Measurements from ENCODE around the gene CXXC1. TPM values are rescaled to one million over a fixed set of nuclear protein-coding genes. Genes with fewer than 3 reads are reported as not detected.

CXXC1 gene
- polyA plus RNA-seq, 3 donors, result 30.9 to 227 (median 33.4) TPM

GRCh38 chr18:50279752-50280151, 7.7 kb downstream of the CXXC1 start:
- intact Hi-C loops (cut with micrococcal nuclease), result loop anchor here (5.0 to 10.0 kb wide), 3 partner anchors 78 to 785 kb away; partner anchors contain the start of genes SKA1 (in 2 of the 2) and RPL17 (in 1 of the 2)
- Histone ChIP-seq H3K9me3 (replicated peaks in 1 of 2; ENCODE audit: control insufficient read depth in 1 of 2, insufficient read depth in 1 of 2, low read length in 2 of 2) (no peaks in the 10 kb centered on the region), H2AFZ (ENCODE audit: insufficient read depth, low read depth, low read length, poor library complexity, severe bottlenecking) (no peak overlapping the region), H3K36me3 (replicated peaks in 1 of 2; ENCODE audit: control insufficient read depth in 1 of 2, insufficient read depth in 2 of 2, low read length in 2 of 2) (peaks cover 51 to 76% of the 10 kb centered on the region in 2 donors), H3K4me2 (replicated peaks; ENCODE audit: extremely low read depth, low read length, poor library complexity, severe bottlenecking) (peak overlapping the region; percentile 77), H3K4me1 (ENCODE audit: control insufficient read depth in 1 of 2, insufficient read depth in 2 of 2, low read length in 2 of 2) (peaks cover 21 to 39% of the 10 kb centered on the region in 2 donors), H3K27ac (ENCODE audit: low read depth in 1 of 2, low read length in 2 of 2) (peak overlapping the region in 1 of 2 donors; percentile 86), H3K4me3 (replicated peaks in 1 of 3; ENCODE audit: low read depth in 2 of 3, low read length in 3 of 3) (peak overlapping the region in 1 of 3 experiments; percentile 86), H3K27me3 (ENCODE audit: control insufficient read depth in 2 of 2, insufficient read depth in 2 of 2, low read length in 2 of 2) (no peaks in the 10 kb centered on the region), H3K9ac (ENCODE audit: insufficient read depth, low read length, poor library complexity, severe bottlenecking) (peak overlapping the region; percentile 9), H3K79me2 (ENCODE audit: insufficient read depth, low read length) (peaks cover 36% of the 10 kb centered on the region), H4K20me1 (ENCODE audit: insufficient read depth, low read length) (no peaks in the 10 kb centered on the region)
- WGBS (ENCODE audit: insufficient coverage), result 96% methylated on average over 6 of the region's 7 CpGs
- no peak for DNase-seq
- Mint-ChIP-seq H3K36me3 (peaks cover 57 to 61% of the 10 kb centered on the region in 2 donors), H3K4me3 (no peak overlapping the region), H3K27me3 (ENCODE audit: low read depth in 3 of 3) (peaks cover 0 to 2% (median 0%) of the 10 kb centered on the region in 3 donors), H3K9me3 (peaks cover 0 to 2% (median 0%) of the 10 kb centered on the region in 7 donors), H3K4me1 (peaks cover 37% of the 10 kb centered on the region), H3K27ac (peak overlapping the region in 3 of 7 donors; percentile 51 to 98 (median 96))
- no peak for TF ChIP-seq CTCF (IDR thresholded peaks at IDR 0.05)

DNA sequence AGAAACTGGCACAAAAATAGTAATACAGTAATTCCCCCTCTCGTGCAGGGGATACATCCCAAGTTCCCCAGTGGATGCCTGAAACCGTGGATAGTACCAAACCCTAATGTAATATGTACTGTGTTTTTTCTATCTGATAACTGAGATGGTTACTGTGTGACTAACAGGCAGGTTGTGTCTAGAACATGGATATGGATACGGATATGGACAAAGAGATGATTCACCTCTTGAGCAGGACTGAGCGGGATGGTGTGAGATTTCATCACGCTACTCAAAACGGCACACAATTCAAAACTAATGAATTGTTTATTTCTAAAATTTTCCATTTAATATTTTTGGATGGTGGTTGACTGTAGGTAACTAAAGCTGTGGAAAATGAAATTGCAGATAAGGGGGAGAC, 9.6 kb downstream of the CXXC1 start:
- H4K20me1 ChIP-seq (ENCODE audit: insufficient read depth, low read length), result no peaks in the 10 kb centered on the region
- H3K9ac ChIP-seq (ENCODE audit: insufficient read depth, low read length, poor library complexity, severe bottlenecking), result no peak overlapping the region
- Mint-ChIP-seq H3K36me3 (peaks cover 58 to 61% of the 10 kb centered on the region in 2 donors), H3K4me3 (no peak overlapping the region), H3K9me3 (peaks cover 0 to 2% (median 0%) of the 10 kb centered on the region in 7 donors), H3K27me3 (ENCODE audit: low read depth in 3 of 3) (no peaks in the 10 kb centered on the region), H3K4me1 (peaks cover 24% of the 10 kb centered on the region), H3K27ac (no peak overlapping the region)
- H3K36me3 ChIP-seq (replicated peaks in 1 of 2; ENCODE audit: control insufficient read depth in 1 of 2, insufficient read depth in 2 of 2, low read length in 2 of 2), result peaks cover 56 to 76% of the 10 kb centered on the region in 2 donors
- no peaks in the 10 kb centered on the region for H3K9me3 ChIP-seq (replicated peaks in 1 of 2; ENCODE audit: control insufficient read depth in 1 of 2, insufficient read depth in 1 of 2, low read length in 2 of 2)
- intact Hi-C loops (cut with micrococcal nuclease), result no loop called here
- no peak overlapping the region for H3K27ac ChIP-seq (ENCODE audit: low read depth in 1 of 2, low read length in 2 of 2)
- no peak overlapping the region for H3K4me2 ChIP-seq (replicated peaks; ENCODE audit: extremely low read depth, low read length, poor library complexity, severe bottlenecking)
- H3K4me3 ChIP-seq (replicated peaks in 1 of 3; ENCODE audit: low read depth in 2 of 3, low read length in 3 of 3), result no peak overlapping the region
- H3K4me1 ChIP-seq (ENCODE audit: control insufficient read depth in 1 of 2, insufficient read depth in 2 of 2, low read length in 2 of 2), result peaks cover 19 to 25% of the 10 kb centered on the region in 2 donors
- whole genome bisulfite sequencing (ENCODE audit: insufficient coverage), result 100% methylated on average over 1 of the region's 6 CpGs
- peaks cover 36% of the 10 kb centered on the region for H3K79me2 ChIP-seq (ENCODE audit: insufficient read depth, low read length)
- DNase-seq, result no peak
- TF ChIP-seq CTCF (IDR thresholded peaks at IDR 0.05), result no peak
- no peak overlapping the region for H2AFZ ChIP-seq (ENCODE audit: insufficient read depth, low read depth, low read length, poor library complexity, severe bottlenecking)
- H3K27me3 ChIP-seq (ENCODE audit: control insufficient read depth in 2 of 2, insufficient read depth in 2 of 2, low read length in 2 of 2), result no peaks in the 10 kb centered on the region

Measured in CD14-positive monocyte (primary cell).